H9 (cell line): ENCODE results near the gene GNB1L. TPM values are rescaled to one million over a fixed set of nuclear protein-coding genes. Genes with fewer than 3 reads are reported as not detected.

Source experiments
- DNase-seq: peaks from one replicate; pipeline ENCODE4 v3.0.0-alpha.2; 2017
- H2AFZ ChIP-seq: one replicate; pipeline ENCODE4 v1.6.1; 2013; ENCODE audit warnings: mild to moderate bottlenecking, low read length, control low read depth, moderate library complexity
- H2AK5ac ChIP-seq: 2 replicates; pipeline ENCODE4 v1.6.1; 2013; ENCODE audit warnings: low read length, control low read depth, mixed read lengths; ENCODE audit not compliant: insufficient read length
- H2BK120ac ChIP-seq: one replicate; pipeline ENCODE4 v1.6.1; 2013; ENCODE audit warnings: low read depth, mild to moderate bottlenecking, low read length, control low read depth, inconsistent platforms; ENCODE audit not compliant: poor library complexity, severe bottlenecking
- H2BK12ac ChIP-seq: 2 replicates; pipeline ENCODE4 v1.6.1; 2013; ENCODE audit warnings: low read length, control low read depth, mixed read lengths, low read depth; ENCODE audit not compliant: insufficient read length
- H2BK15ac ChIP-seq: 2 replicates; pipeline ENCODE4 v1.6.1; 2013; ENCODE audit warnings: low read depth, low read length, control low read depth
- H2BK20ac ChIP-seq: one replicate; pipeline ENCODE4 v1.6.1; 2013; ENCODE audit warnings: low read depth, mild to moderate bottlenecking, low read length, control low read depth, inconsistent platforms; ENCODE audit not compliant: poor library complexity, severe bottlenecking
- H2BK5ac ChIP-seq: 2 replicates; pipeline ENCODE4 v1.6.1; 2013; ENCODE audit warnings: low read length, control low read depth, mixed read lengths; ENCODE audit not compliant: insufficient read length
- H3K14ac ChIP-seq: 2 replicates; pipeline ENCODE4 v1.6.1; 2013; ENCODE audit warnings: low read length, control low read depth; ENCODE audit not compliant: insufficient read depth
- H3K18ac ChIP-seq: 2 replicates; pipeline ENCODE4 v1.6.1; 2013; ENCODE audit warnings: low read depth, mild to moderate bottlenecking, mixed read lengths, low read length, control low read depth; ENCODE audit not compliant: insufficient read length
- H3K23ac ChIP-seq: 2 replicates; pipeline ENCODE4 v1.6.1; 2013; ENCODE audit warnings: low read length, control low read depth, mixed read lengths, low read depth; ENCODE audit not compliant: insufficient read length
- H3K23me2 ChIP-seq: 2 replicates; pipeline ENCODE4 v1.6.1; 2013; ENCODE audit warnings: low read depth, mild to moderate bottlenecking, mixed read lengths, low read length, control low read depth; ENCODE audit not compliant: insufficient read length, poor library complexity, severe bottlenecking
- H3K27ac ChIP-seq: 2 replicates; pipeline ENCODE4 v1.5.1; 2013; ENCODE audit warnings: low read length, control low read depth, mixed read lengths, low read depth; ENCODE audit not compliant: insufficient read length
- H3K27me3 ChIP-seq: 2 replicates; pipeline ENCODE4 v1.6.1; 2013; ENCODE audit warnings: low read length, control low read depth, inconsistent platforms; ENCODE audit not compliant: insufficient read depth
- H3K4ac ChIP-seq: 2 replicates; pipeline ENCODE4 v1.6.1; 2013; ENCODE audit warnings: low read depth, mild to moderate bottlenecking, control low read depth, inconsistent platforms, low read length, moderate library complexity
- H3K4me1 ChIP-seq: 2 replicates; pipeline ENCODE4 v1.6.1; 2013; ENCODE audit warnings: low read length, control low read depth, inconsistent platforms; ENCODE audit not compliant: insufficient read depth
- H3K4me2 ChIP-seq: 2 replicates; pipeline ENCODE4 v1.6.1; 2013; ENCODE audit warnings: low read length, control low read depth, mixed read lengths; ENCODE audit not compliant: insufficient read length, insufficient read depth
- H3K56ac ChIP-seq: 2 replicates; pipeline ENCODE4 v1.6.1; 2013; ENCODE audit warnings: low read depth, mild to moderate bottlenecking, mixed read lengths, low read length, control low read depth; ENCODE audit not compliant: insufficient read length
- H3K79me1 ChIP-seq: 2 replicates; pipeline ENCODE4 v1.6.1; 2013; ENCODE audit warnings: low read depth, mild to moderate bottlenecking, moderate library complexity, low read length, control low read depth, inconsistent platforms; ENCODE audit not compliant: insufficient read depth, poor library complexity, severe bottlenecking
- H3K79me2 ChIP-seq: 2 replicates; pipeline ENCODE4 v1.6.1; 2013; ENCODE audit warnings: low read length, control low read depth, inconsistent platforms; ENCODE audit not compliant: insufficient read depth
- H3K9ac ChIP-seq: 2 replicates; pipeline ENCODE4 v1.6.1; 2013; ENCODE audit warnings: low read length, control low read depth, mixed read lengths; ENCODE audit not compliant: insufficient read length; ENCODE audit errors: extremely low read depth
- H3K9me3 ChIP-seq: one replicate; pipeline ENCODE4 v1.6.1; 2013; ENCODE audit warnings: low read depth, low read length, inconsistent platforms; ENCODE audit not compliant: control insufficient read depth
- H3T11ph ChIP-seq: one replicate; pipeline ENCODE4 v1.6.1; 2013; ENCODE audit warnings: mild to moderate bottlenecking, low read length, control low read depth, inconsistent platforms
- H4K20me1 ChIP-seq: one replicate; pipeline ENCODE4 v1.6.1; 2013; ENCODE audit not compliant: control insufficient read depth, insufficient read length, insufficient read depth
- H4K5ac ChIP-seq: 2 replicates; pipeline ENCODE4 v1.6.1; 2013; ENCODE audit warnings: low read depth, mild to moderate bottlenecking, mixed read lengths, low read length, control low read depth; ENCODE audit not compliant: insufficient read length
- H4K8ac ChIP-seq: replicated peaks from 2 replicates; pipeline ENCODE4 v1.6.1; 2013; ENCODE audit warnings: low read length, control low read depth, mixed read lengths, low read depth; ENCODE audit not compliant: insufficient read length
- H4K91ac ChIP-seq: 2 replicates; pipeline ENCODE4 v1.6.1; 2013; ENCODE audit warnings: low read depth, mild to moderate bottlenecking, moderate library complexity, mixed read lengths, low read length, control low read depth; ENCODE audit not compliant: insufficient read length
- H3K27ac Mint-ChIP-seq, 3 experiments: 2 replicates in 2 of 3; 3 replicates in 1 of 3; pipeline ENCODE4 v1.8.0; 2020 to 2021; ENCODE audit warnings: mixed read lengths in 3 of 3, mild to moderate bottlenecking in 1 of 3, moderate library complexity in 1 of 3
- H3K27me3 Mint-ChIP-seq: 2 replicates; pipeline ENCODE4 v1.8.0; 2021; ENCODE audit warnings: low read depth, mild to moderate bottlenecking, moderate library complexity, mixed read lengths
- H3K36me3 Mint-ChIP-seq, 3 experiments: 2 replicates in 2 of 3; 3 replicates in 1 of 3; pipeline ENCODE4 v1.8.0; 2020 to 2021; ENCODE audit warnings: low read depth in 3 of 3, mixed read lengths in 3 of 3; ENCODE audit not compliant: insufficient read depth in 1 of 3
- H3K4me1 Mint-ChIP-seq, 2 experiments: 2 replicates each; pipeline ENCODE4 v1.8.0; 2020; ENCODE audit warnings: mixed read lengths in 2 of 2
- H3K4me3 Mint-ChIP-seq, 2 experiments: 2 replicates in 1 of 2; 3 replicates in 1 of 2; pipeline ENCODE4 v1.8.0; 2020 to 2021; ENCODE audit warnings: mild to moderate bottlenecking in 2 of 2, mixed read lengths in 2 of 2, moderate library complexity in 1 of 2
- H3K9me3 Mint-ChIP-seq, 2 experiments: 2 replicates in 1 of 2; 3 replicates in 1 of 2; pipeline ENCODE4 v1.8.0; 2020; ENCODE audit warnings: mild to moderate bottlenecking in 2 of 2, mixed read lengths in 2 of 2, moderate library complexity in 1 of 2
- CTCF ChIP-seq: fragments of 200-600 bp; sonication (generic); conservative IDR thresholded peaks from 3 replicates; pipeline ENCODE4 v1.8.0; 2021; ENCODE audit warnings: antibody characterized with exemption, mild to moderate bottlenecking
- WGBS: extraction: QIAGEN DNeasy Blood & Tissue Kit; methylation state at CpG from one replicate; pipeline ENCODE4 v1.1.7; 2013; ENCODE audit warnings: missing lambda C conversion rate, low lambda C conversion rate, mixed read lengths; ENCODE audit not compliant: insufficient read length; ENCODE audit errors: extremely low coverage; 5-methylcytosine and 5-hydroxymethylcytosine counted together
- total RNA-seq: library from RNA; stranded (reverse); gene quantifications from 2 replicates; pipeline ENCODE4 v1.2.1, GENCODE V29; 2021

Gene GNB1L
- total RNA-seq, 1 experiment from 2014 or later, result 22.4 TPM

GRCh38 chr22:19859861-19860510 is 5.3 kb upstream of the GNB1L start:
- Histone ChIP-seq H4K8ac (no peak overlapping the region), H2BK5ac (no peak overlapping the region), H3K79me1 (no peaks in the 10 kb centered on the region), H3K27ac (no peak overlapping the region), H3K4ac (no peak overlapping the region), H3K27me3 (no peaks in the 10 kb centered on the region), H3K9ac (no peak overlapping the region), H2AFZ (no peak overlapping the region), H2BK120ac (no peak overlapping the region), H4K91ac (no peak overlapping the region), H3K4me1 (no peaks in the 10 kb centered on the region), H4K20me1 (no peaks in the 10 kb centered on the region), H3K14ac (no peak overlapping the region), H4K5ac (no peak overlapping the region), H3K79me2 (no peaks in the 10 kb centered on the region), H3K4me2 (no peak overlapping the region), H3K23me2 (peaks cover 8% of the 10 kb centered on the region), H3K23ac (no peak overlapping the region), H3T11ph (no peak overlapping the region), H2BK12ac (no peak overlapping the region), H3K56ac (no peak overlapping the region), H3K9me3 (no peaks in the 10 kb centered on the region), H3K18ac (no peak overlapping the region), H2AK5ac (no peak overlapping the region), H2BK15ac (no peak overlapping the region), H2BK20ac (no peak overlapping the region)
- H3K27ac Mint-ChIP-seq, result no peak overlapping the region
- H3K36me3 Mint-ChIP-seq, result no peaks in the 10 kb centered on the region
- H3K9me3 Mint-ChIP-seq, result no peaks in the 10 kb centered on the region
- H3K4me3 Mint-ChIP-seq, result no peak overlapping the region
- no peak for TF ChIP-seq CTCF
- H3K27me3 Mint-ChIP-seq, result no peaks in the 10 kb centered on the region; the same call in 1 of the 2 replicates
- no peak for DNase-seq
- WGBS, result no CpG with 5 or more reads among the region's 8 CpGs
- H3K4me1 Mint-ChIP-seq, result peaks cover 17 to 20% of the 10 kb centered on the region in 2 experiments
